Smooth muscle cell (in vitro differentiated cells): ENCODE results near the gene TLE5. TPM values are rescaled to one million over a fixed set of nuclear protein-coding genes. Genes with fewer than 3 reads are reported as not detected.

Experiments
- DNase-seq: peaks from one replicate; lab custom pipeline; 2025; ENCODE audit not compliant: unreplicated experiment; lab: John Stamatoyannopoulos, UW
- H2AFZ ChIP-seq: fragments of 200-600 bp; sonication (generic); 2 replicates; pipeline ENCODE4 v1.6.0; 2016; ENCODE audit warnings: antibody characterized with exemption, low read depth, mild to moderate bottlenecking
- H3F3A ChIP-seq: fragments of 200-600 bp; sonication (generic); 2 replicates; pipeline ENCODE4 v1.6.0; 2017; ENCODE audit warnings: antibody characterized with exemption, low read depth
- H3K27ac ChIP-seq: fragments of 200-600 bp; sonication (generic); 2 replicates; pipeline ENCODE4 v1.5.1; 2016; ENCODE audit warnings: low read depth, mild to moderate bottlenecking
- H3K27me3 ChIP-seq: fragments of 200-600 bp; sonication (generic); 2 replicates; pipeline ENCODE4 v1.6.1; 2016; ENCODE audit warnings: low read depth, mild to moderate bottlenecking
- H3K36me3 ChIP-seq: fragments of 200-600 bp; sonication (generic); 2 replicates; pipeline ENCODE4 v1.5.1; 2016; ENCODE audit warnings: low read depth
- H3K4me1 ChIP-seq: fragments of 200-600 bp; sonication (generic); 2 replicates; pipeline ENCODE4 v1.5.1; 2016; ENCODE audit warnings: low read depth
- H3K4me2 ChIP-seq: fragments of 200-600 bp; sonication (generic); 2 replicates; pipeline ENCODE4 v1.6.0; 2016; ENCODE audit warnings: mild to moderate bottlenecking
- H3K4me3 ChIP-seq: fragments of 200-600 bp; sonication (generic); 2 replicates; pipeline ENCODE4 v1.5.1; 2016; ENCODE audit warnings: mild to moderate bottlenecking
- H3K79me2 ChIP-seq: fragments of 200-600 bp; sonication (generic); 2 replicates; pipeline ENCODE4 v1.6.0; 2016; ENCODE audit warnings: low read depth, mild to moderate bottlenecking
- H3K9ac ChIP-seq: fragments of 200-600 bp; sonication (generic); 2 replicates; pipeline ENCODE4 v1.6.0; 2016; ENCODE audit warnings: low read depth
- H3K9me3 ChIP-seq: fragments of 200-600 bp; sonication (generic); replicated peaks from 2 replicates; pipeline ENCODE4 v1.5.1; 2016; ENCODE audit warnings: low read depth
- H4K20me1 ChIP-seq: fragments of 200-600 bp; sonication (generic); 2 replicates; pipeline ENCODE4 v1.6.0; 2016; ENCODE audit warnings: low read depth
- WGBS: methylation state at CpG from one replicate; pipeline ENCODE4 v1.1.7; 2016; ENCODE audit warnings: low lambda C conversion rate; 5-methylcytosine and 5-hydroxymethylcytosine counted together
- polyA plus RNA-seq: library from polyadenylated mRNA; unstranded; fragments of >200 nt; fragmentation: Nextera tagmentation; extraction: Ambion mirVana; gene quantifications from 2 replicates; pipeline ENCODE4 v1.2.1, GENCODE V29; 2016
- total RNA-seq: library from RNA; depleted of rRNA; stranded (reverse); fragments of >200 nt; gene quantifications from 2 replicates; pipeline ENCODE4 v1.2.3, GENCODE V29; 2014
- TF ChIP-seq, protein P1 (sequence below): fragments of 200-600 bp; sonication (generic); IDR thresholded peaks from 2 replicates; pipeline ENCODE4 v1.5.1; 2017; ENCODE audit warnings: borderline replicate concordance, mild to moderate bottlenecking, antibody characterized with exemption; ENCODE audit not compliant: insufficient read depth, poor library complexity, severe bottlenecking

Gene TLE5
- total and polyA plus RNA-seq, 2 experiments from 2014 or later: 146 to 274 TPM

GRCh38 chr19:3056417-3057088, 5.7 kb downstream of the TLE5 start:
- H3K4me3 ChIP-seq: no peak overlapping the region
- H3K9ac ChIP-seq: no peak overlapping the region
- no peak overlapping the region for H3K27ac ChIP-seq
- peaks cover 6% of the 10 kb centered on the region for H3F3A ChIP-seq
- H3K27me3 ChIP-seq: no peaks in the 10 kb centered on the region
- peaks cover 8% of the 10 kb centered on the region for H3K4me1 ChIP-seq
- DNase-seq: no peak
- no peak overlapping the region for H3K4me2 ChIP-seq
- peaks cover 66% of the 10 kb centered on the region for H4K20me1 ChIP-seq
- peaks cover 7% of the 10 kb centered on the region for H3K79me2 ChIP-seq
- no peaks in the 10 kb centered on the region for H3K9me3 ChIP-seq
- H2AFZ ChIP-seq: no peak overlapping the region
- H3K36me3 ChIP-seq: no peaks in the 10 kb centered on the region
- 69% methylated on average over 9 of the region's 10 CpGs for WGBS
- TF ChIP-seq, protein P1, sequence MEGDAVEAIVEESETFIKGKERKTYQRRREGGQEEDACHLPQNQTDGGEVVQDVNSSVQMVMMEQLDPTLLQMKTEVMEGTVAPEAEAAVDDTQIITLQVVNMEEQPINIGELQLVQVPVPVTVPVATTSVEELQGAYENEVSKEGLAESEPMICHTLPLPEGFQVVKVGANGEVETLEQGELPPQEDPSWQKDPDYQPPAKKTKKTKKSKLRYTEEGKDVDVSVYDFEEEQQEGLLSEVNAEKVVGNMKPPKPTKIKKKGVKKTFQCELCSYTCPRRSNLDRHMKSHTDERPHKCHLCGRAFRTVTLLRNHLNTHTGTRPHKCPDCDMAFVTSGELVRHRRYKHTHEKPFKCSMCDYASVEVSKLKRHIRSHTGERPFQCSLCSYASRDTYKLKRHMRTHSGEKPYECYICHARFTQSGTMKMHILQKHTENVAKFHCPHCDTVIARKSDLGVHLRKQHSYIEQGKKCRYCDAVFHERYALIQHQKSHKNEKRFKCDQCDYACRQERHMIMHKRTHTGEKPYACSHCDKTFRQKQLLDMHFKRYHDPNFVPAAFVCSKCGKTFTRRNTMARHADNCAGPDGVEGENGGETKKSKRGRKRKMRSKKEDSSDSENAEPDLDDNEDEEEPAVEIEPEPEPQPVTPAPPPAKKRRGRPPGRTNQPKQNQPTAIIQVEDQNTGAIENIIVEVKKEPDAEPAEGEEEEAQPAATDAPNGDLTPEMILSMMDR: no peak

- H2AFZ ChIP-seq: no peak overlapping the region
- 78% methylated on average over 13 of the region's 31 CpGs for WGBS
- no peaks in the 10 kb centered on the region for H3K9me3 ChIP-seq
- TF ChIP-seq, protein P1: no peak
- no peak overlapping the region for H3K4me2 ChIP-seq
- H3K4me1 ChIP-seq: peaks cover 8% of the 10 kb centered on the region
- H3K27ac ChIP-seq: peak overlapping the region; percentile 57
- H3K27me3 ChIP-seq: no peaks in the 10 kb centered on the region
- peaks cover 65% of the 10 kb centered on the region for H4K20me1 ChIP-seq
- no peaks in the 10 kb centered on the region for H3K36me3 ChIP-seq
- no peak overlapping the region for H3K9ac ChIP-seq
- H3F3A ChIP-seq: peaks cover 6% of the 10 kb centered on the region
- peaks cover 7% of the 10 kb centered on the region for H3K79me2 ChIP-seq
- no peak for DNase-seq
- no peak overlapping the region for H3K4me3 ChIP-seq
These were observed 6.4 kb downstream of the TLE5 start for GRCh38 chr19:3055741-3056416.

- Histone ChIP-seq H3F3A (peaks cover 6% of the 10 kb centered on the region), H3K27me3 (no peaks in the 10 kb centered on the region), H2AFZ (no peak overlapping the region), H4K20me1 (peaks cover 58% of the 10 kb centered on the region), H3K27ac (peak overlapping the region; percentile 57), H3K9me3 (no peaks in the 10 kb centered on the region), H3K4me3 (no peak overlapping the region), H3K36me3 (no peaks in the 10 kb centered on the region), H3K79me2 (peaks cover 7% of the 10 kb centered on the region), H3K9ac (no peak overlapping the region), H3K4me1 (peaks cover 8% of the 10 kb centered on the region), H3K4me2 (no peak overlapping the region)
- TF ChIP-seq, protein P1: no peak
- DNase-seq: no peak
- WGBS: 91% methylated on average over 20 of the region's 20 CpGs
These were observed 7.1 kb downstream of the TLE5 start for GRCh38 chr19:3054972-3055740.
